HG03108 (cell line): ENCODE results near the gene ALG9.

ENCODE experiments used
- ATAC-seq: cut with Tn5 transposase; IDR thresholded peaks from one replicate; pipeline ENCODE4 v1.9.1; 2021; ENCODE audit warnings: moderate library complexity; ENCODE audit not compliant: unreplicated experiment

The ALG9 gene

GRCh38 chr11:111736621-111737443, 134.5 kb downstream of the ALG9 start:
- no peak for ATAC-seq
